Testis (tissue), 3 donors: Measurements from ENCODE around the gene GCN1. TPM values are rescaled to one million over a fixed set of nuclear protein-coding genes. Genes with fewer than 3 reads are reported as not detected.
"Not testable (repeated sequence)": the region's sequence is repeated elsewhere in the genome, so short reads cannot be mapped to it uniquely, and the experiment has no call there.

Source experiments
- DNase-seq: peaks from one replicate; pipeline ENCODE4 v3.0.0-alpha.2; 2019
- H3K27ac ChIP-seq, 2 donors: fragments of 200-600 bp; sonication (generic); one replicate each; pipeline ENCODE4 v1.5.1; 2019
- H3K27me3 ChIP-seq: fragments of 200-600 bp; sonication (generic); one replicate; pipeline ENCODE4 v1.5.1; 2019
- H3K36me3 ChIP-seq: fragments of 200-600 bp; sonication (generic); one replicate; pipeline ENCODE4 v1.5.1; 2017; ENCODE audit warnings: low read depth; ENCODE audit errors: missing control alignments
- H3K4me1 ChIP-seq: fragments of 200-600 bp; sonication (generic); one replicate; pipeline ENCODE4 v1.5.1; 2019
- H3K4me3 ChIP-seq, 2 donors: fragments of 200-600 bp; sonication (generic); one replicate each; pipeline ENCODE4 v1.5.1; 2017 to 2019
- H3K9me3 ChIP-seq: fragments of 200-600 bp; sonication (generic); one replicate; pipeline ENCODE4 v1.5.1; 2017
- POLR2A ChIP-seq: fragments of 450-650 bp; IDR thresholded peaks from one replicate; pipeline ENCODE4 v1.6.1; 2017; ENCODE audit warnings: antibody characterized with exemption, mild to moderate bottlenecking, moderate library complexity
- WGBS, 2 donors: methylation state at CpG; one replicate each; pipeline ENCODE4 v1.1.5; 2018; 5-methylcytosine and 5-hydroxymethylcytosine counted together
- intact Hi-C: fragments of 100-400 bp; cut with DNase I; formaldehyde crosslinking; loops from one replicate; pipeline ENCODE4 v1.15.1; 2023; ENCODE audit warnings: low total_unique reads
- polyA plus RNA-seq: library from polyadenylated mRNA; stranded (reverse); fragments of 350-450 nt; fragmentation: Illumina TruSeq; extraction: RNeasy Lipid Tissue Mini Kit (QIAGEN cat#74804); gene quantifications from one replicate; pipeline ENCODE4 v1.2.3, GENCODE V29; 2014; ENCODE audit warnings: low read depth, low replicate concordance; ENCODE audit not compliant: insufficient read depth
- total RNA-seq, 2 donors: library from RNA; depleted of rRNA; stranded (reverse); fragments of >200 nt; gene quantifications; one replicate each; pipeline ENCODE4 v1.2.3, GENCODE V29; 2016
- TF ChIP-seq, protein P1 (sequence below), 3 experiments: fragments of 450-650 bp in 2 of 3; fragments of 200-600 bp in 1 of 3; sonication (generic) in 1 of 3; IDR thresholded peaks; one replicate each; pipeline ENCODE4 v1.5.1; 2016 to 2019; ENCODE audit warnings: antibody characterized with exemption in 3 of 3, mild to moderate bottlenecking in 2 of 3, moderate library complexity in 1 of 3

The GCN1 gene
- total and polyA plus RNA-seq, 3 donors from 2014 or later: 66.3 to 164 (median 104) TPM

DNA sequence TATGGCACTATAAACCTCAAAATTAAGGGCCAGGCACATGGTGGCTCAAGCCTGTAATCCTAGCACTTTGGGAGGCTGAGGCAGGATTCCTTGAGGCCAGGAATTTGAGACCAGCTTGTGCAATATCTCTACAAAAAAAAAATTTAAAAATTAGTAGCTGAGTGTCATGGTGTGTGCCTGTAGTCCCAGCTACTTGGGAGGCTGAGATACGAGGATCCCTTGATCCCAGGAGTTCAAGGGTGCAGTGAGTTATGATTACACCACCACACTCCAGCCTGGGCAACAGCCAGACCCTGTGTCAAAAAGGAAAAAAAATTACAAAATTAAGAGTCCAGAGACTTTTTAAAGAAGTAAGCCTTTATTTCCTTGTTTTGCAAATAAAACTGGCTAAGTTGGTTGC, 1.8 kb upstream of the GCN1 start:
- no peak overlapping the region for H3K4me3 ChIP-seq
- WGBS, 2 donors: 60 to 68% methylated on average over 1 of the region's 1 CpG
- no peaks in the 10 kb centered on the region for H3K36me3 ChIP-seq
- DNase-seq: no peak
- no peaks in the 10 kb centered on the region for H3K9me3 ChIP-seq
- intact Hi-C loops: no loop called here
- no peak for TF ChIP-seq POLR2A
- TF ChIP-seq, protein P1, sequence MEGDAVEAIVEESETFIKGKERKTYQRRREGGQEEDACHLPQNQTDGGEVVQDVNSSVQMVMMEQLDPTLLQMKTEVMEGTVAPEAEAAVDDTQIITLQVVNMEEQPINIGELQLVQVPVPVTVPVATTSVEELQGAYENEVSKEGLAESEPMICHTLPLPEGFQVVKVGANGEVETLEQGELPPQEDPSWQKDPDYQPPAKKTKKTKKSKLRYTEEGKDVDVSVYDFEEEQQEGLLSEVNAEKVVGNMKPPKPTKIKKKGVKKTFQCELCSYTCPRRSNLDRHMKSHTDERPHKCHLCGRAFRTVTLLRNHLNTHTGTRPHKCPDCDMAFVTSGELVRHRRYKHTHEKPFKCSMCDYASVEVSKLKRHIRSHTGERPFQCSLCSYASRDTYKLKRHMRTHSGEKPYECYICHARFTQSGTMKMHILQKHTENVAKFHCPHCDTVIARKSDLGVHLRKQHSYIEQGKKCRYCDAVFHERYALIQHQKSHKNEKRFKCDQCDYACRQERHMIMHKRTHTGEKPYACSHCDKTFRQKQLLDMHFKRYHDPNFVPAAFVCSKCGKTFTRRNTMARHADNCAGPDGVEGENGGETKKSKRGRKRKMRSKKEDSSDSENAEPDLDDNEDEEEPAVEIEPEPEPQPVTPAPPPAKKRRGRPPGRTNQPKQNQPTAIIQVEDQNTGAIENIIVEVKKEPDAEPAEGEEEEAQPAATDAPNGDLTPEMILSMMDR (IDR thresholded peaks at IDR 0.05): no peak
- no peaks in the 10 kb centered on the region for H3K27me3 ChIP-seq
- H3K4me1 ChIP-seq: peaks cover 24% of the 10 kb centered on the region
- no peak overlapping the region for H3K27ac ChIP-seq

DNA sequence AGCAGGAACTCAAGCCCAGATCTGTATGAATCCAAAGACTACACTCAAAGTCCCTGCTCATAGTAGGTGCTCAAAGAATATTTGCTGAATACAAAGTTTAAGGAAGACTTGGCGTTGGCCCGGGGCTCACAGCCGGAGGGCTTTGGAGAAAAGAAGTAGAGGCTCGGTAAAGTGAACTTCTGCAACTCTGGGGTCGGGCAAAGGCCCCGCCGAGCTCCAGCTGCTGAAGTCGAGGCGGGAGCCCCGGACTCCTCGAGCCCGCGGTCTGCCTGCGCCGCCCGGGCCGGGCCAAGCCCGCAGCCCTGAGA, 335 bp downstream of the GCN1 start:
- intact Hi-C loops: no loop called here
- H3K27me3 ChIP-seq: no peaks in the 10 kb centered on the region
- no peaks in the 10 kb centered on the region for H3K36me3 ChIP-seq
- 0 to 2% methylated on average over 6 to 7 of the region's 18 CpGs for WGBS, 2 donors
- H3K4me1 ChIP-seq: peaks cover 12% of the 10 kb centered on the region
- DNase-seq: no peak
- peak overlapping the region; percentile 35 to 83 for H3K27ac ChIP-seq
- TF ChIP-seq, protein P1 (IDR thresholded peaks at IDR 0.05): no peak
- no peak for TF ChIP-seq POLR2A
- peak overlapping the region; percentile 92 to 97 for H3K4me3 ChIP-seq
- H3K9me3 ChIP-seq: no peaks in the 10 kb centered on the region

DNA sequence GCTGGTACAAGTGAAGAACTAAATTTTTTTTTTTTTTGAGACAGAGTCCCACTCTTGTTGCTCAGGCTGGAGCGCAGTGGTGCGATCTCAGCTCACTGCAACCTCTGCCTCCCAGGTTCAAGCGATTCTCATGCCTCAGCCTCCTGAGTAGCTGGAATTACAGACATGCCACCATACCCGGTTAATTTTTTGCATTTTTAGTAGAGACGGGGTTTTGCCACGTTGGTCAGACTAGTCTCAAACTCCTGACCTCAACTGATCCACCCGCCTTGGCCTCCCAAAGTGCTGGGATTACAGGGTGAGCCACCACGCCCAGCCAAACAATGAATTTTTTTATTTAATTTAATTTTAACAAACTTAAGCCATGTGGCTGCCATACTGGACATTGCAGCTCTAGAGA, 1.2 kb downstream of the GCN1 start:
- intact Hi-C loops, H3K9me3 ChIP-seq, DNase-seq, H3K27ac ChIP-seq, H3K36me3 ChIP-seq, H3K27me3 ChIP-seq, H3K4me3 ChIP-seq: not testable (repeated sequence)
- WGBS, 2 donors: 82 to 85% methylated on average over 8 of the region's 8 CpGs
- peaks cover 10% of the 10 kb centered on the region for H3K4me1 ChIP-seq

DNA sequence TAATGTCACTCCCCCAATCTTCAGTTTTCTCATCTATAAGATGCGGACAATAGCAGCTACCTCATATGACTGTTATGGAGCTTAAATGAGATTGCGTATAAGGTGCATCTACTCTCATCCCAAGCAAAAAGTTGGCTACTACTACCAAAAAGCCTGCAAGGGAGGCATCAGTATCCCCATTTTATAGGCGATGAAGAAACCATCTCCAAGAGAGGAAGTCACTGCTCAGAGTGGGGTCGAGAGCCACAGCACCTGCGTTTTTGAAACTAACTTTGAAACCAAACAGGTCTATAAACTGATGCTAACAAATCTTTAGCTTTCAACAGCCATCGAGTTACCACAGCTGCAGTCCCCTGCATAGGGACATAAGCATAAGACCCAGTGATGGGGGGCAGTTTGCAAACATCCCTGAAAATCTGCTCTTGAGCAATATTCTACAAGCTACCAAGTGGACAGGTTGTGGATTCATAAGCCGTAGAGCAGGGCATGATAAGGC, 3.5 kb downstream of the GCN1 start:
- TF ChIP-seq, protein P1 (IDR thresholded peaks at IDR 0.05): no peak
- TF ChIP-seq POLR2A: no peak
- intact Hi-C loops: no loop called here
- H3K36me3 ChIP-seq: no peaks in the 10 kb centered on the region

DNA sequence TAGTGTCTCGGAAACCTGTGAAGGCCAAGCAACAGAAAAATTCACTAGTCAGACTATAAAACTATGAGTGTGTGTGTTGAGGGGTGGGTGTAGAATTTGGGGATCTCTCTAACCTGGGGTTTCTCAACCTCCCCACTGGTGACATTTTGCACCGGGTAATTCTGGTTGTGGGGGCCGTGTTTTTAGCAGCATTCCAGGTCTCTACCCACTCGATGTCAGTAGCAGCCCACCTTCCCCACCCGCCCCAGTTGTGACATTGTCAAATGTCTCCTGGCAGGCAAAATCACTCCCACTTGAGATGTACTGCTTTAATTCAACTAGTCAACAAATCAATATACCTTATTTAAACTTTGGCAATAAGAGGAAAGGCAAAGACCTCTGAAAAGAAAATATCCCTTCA, 4.1 kb downstream of the GCN1 start:
- no peaks in the 10 kb centered on the region for H3K36me3 ChIP-seq
- no peak overlapping the region for H3K4me3 ChIP-seq
- no peak for DNase-seq
- H3K9me3 ChIP-seq: no peaks in the 10 kb centered on the region
- H3K27ac ChIP-seq: no peak overlapping the region
- H3K27me3 ChIP-seq: no peaks in the 10 kb centered on the region
- TF ChIP-seq POLR2A: no peak
- TF ChIP-seq, protein P1 (IDR thresholded peaks at IDR 0.05): no peak
- WGBS, 2 donors: 88 to 90% methylated on average over 5 of the region's 5 CpGs
- H3K4me1 ChIP-seq: peaks cover 10% of the 10 kb centered on the region
- intact Hi-C loops: no loop called here

More for the DNA sequence above, 3.5 kb downstream of the GCN1 start:
- H3K27ac ChIP-seq: no peak overlapping the region
- WGBS, 2 donors: 83 to 95% methylated on average over 7 of the region's 7 CpGs
- DNase-seq: no peak
- H3K9me3 ChIP-seq: no peaks in the 10 kb centered on the region
- no peaks in the 10 kb centered on the region for H3K27me3 ChIP-seq
- peaks cover 10% of the 10 kb centered on the region for H3K4me1 ChIP-seq
- H3K4me3 ChIP-seq: no peak overlapping the region
